SK-N-MC (cell line): ENCODE results near the gene ISG20L2.

ENCODE experiments used
- DNase-seq: peaks from one replicate; pipeline ENCODE4 v3.0.0-alpha.2; 2011; ENCODE audit warnings: low read depth, low spot score
- H3K27ac ChIP-seq: fragments of 200-600 bp; sonication (generic); 2 replicates; pipeline ENCODE4 v1.5.1; 2016; ENCODE audit warnings: mixed run types
- H3K36me3 ChIP-seq: fragments of 200-600 bp; sonication (generic); 2 replicates; pipeline ENCODE4 v1.6.1; 2017; ENCODE audit warnings: antibody characterized with exemption, low read length, mixed read lengths; ENCODE audit not compliant: insufficient read depth
- H3K4me3 ChIP-seq: fragments of 200-600 bp; sonication (generic); 2 replicates; pipeline ENCODE4 v1.5.1; 2016
- H3K9ac ChIP-seq: fragments of 200-600 bp; sonication (generic); 2 replicates; pipeline ENCODE4 v1.8.0; 2017; ENCODE audit warnings: mixed run types, mixed read lengths; ENCODE audit not compliant: insufficient read length
- H3K9me3 ChIP-seq: fragments of 200-600 bp; sonication (generic); 2 replicates; pipeline ENCODE4 v1.6.1; 2017; ENCODE audit warnings: low read depth, mild to moderate bottlenecking, antibody characterized with exemption, low read length, moderate library complexity, mixed read lengths
- EZH2 ChIP-seq: fragments of 200-600 bp; sonication (generic); IDR thresholded peaks from one replicate; pipeline ENCODE4 v1.6.1; 2017; ENCODE audit warnings: antibody characterized with exemption
- FOXP2 ChIP-seq: optimal IDR thresholded peaks from 2 replicates; pipeline ENCODE3; 2011; ENCODE audit warnings: mild to moderate bottlenecking, moderate library complexity; ENCODE audit not compliant: insufficient read depth; ENCODE audit errors: extremely low read length, control extremely low read depth
- POLR2AphosphoS5 ChIP-seq: IDR thresholded peaks from 2 replicates; pipeline ENCODE4 v1.6.1; 2012; ENCODE audit warnings: mild to moderate bottlenecking, low read depth, low read length, borderline replicate concordance

ISG20L2 gene

DNA sequence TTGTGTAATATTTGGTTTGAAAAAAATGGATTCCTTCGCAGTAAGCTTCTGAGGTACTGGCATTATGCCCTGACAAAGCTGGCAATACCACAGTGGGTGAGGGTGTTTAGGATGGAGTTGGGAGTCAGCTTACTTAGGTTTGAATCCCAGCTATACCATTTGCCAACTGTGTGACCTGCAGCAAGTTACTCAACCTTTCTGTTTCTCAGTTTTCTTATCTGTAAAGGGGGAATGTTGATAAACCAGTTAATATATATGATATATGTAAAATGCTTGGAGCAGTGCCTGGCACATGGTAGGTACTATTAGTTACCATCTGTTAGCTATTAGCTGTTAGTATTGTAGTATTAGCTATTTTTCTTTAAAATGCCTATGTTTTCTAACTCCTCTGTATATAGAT, 27.8 kb upstream of the ISG20L2 start:
- no peak for TF ChIP-seq EZH2
- no peak for TF ChIP-seq POLR2AphosphoS5
- no peak for TF ChIP-seq FOXP2
- DNase-seq, result no peak
- Histone ChIP-seq H3K9me3 (no peaks in the 10 kb centered on the region), H3K9ac (no peak overlapping the region), H3K36me3 (no peaks in the 10 kb centered on the region), H3K27ac (no peak overlapping the region), H3K4me3 (no peak overlapping the region)

GRCh38 chr1:156755527-156755950, 27.0 kb upstream of the ISG20L2 start:
- Histone ChIP-seq H3K27ac (no peak overlapping the region), H3K4me3 (no peak overlapping the region), H3K9me3 (no peaks in the 10 kb centered on the region), H3K9ac (no peak overlapping the region), H3K36me3 (peaks cover 1% of the 10 kb centered on the region; the same call in 1 of the 2 replicates)
- DNase-seq, result no peak
- TF ChIP-seq EZH2 (no peak), FOXP2 (no peak), POLR2AphosphoS5 (no peak)

- Histone ChIP-seq H3K36me3 (peaks cover 2% of the 10 kb centered on the region; the same call in 1 of the 2 replicates), H3K4me3 (no peak overlapping the region), H3K9me3 (no peaks in the 10 kb centered on the region), H3K27ac (no peak overlapping the region), H3K9ac (no peak overlapping the region)
- TF ChIP-seq POLR2AphosphoS5, result no peak
- DNase-seq, result no peak
Measured at GRCh38 chr1:156754219-156754618, 25.7 kb upstream of the ISG20L2 start.

GRCh38 chr1:156752843-156753482, 24.4 kb upstream of the ISG20L2 start:
- peak overlapping the region; percentile 99 for H3K9ac ChIP-seq
- TF ChIP-seq FOXP2, result no peak
- TF ChIP-seq POLR2AphosphoS5, result no peak
- TF ChIP-seq EZH2, result no peak
- H3K9me3 ChIP-seq, result no peaks in the 10 kb centered on the region
- peaks cover 2% of the 10 kb centered on the region; the same call in 1 of the 2 replicates for H3K36me3 ChIP-seq
- no peak for DNase-seq
- H3K4me3 ChIP-seq, result peak overlapping the region; percentile 99
- peak overlapping the region; percentile 49; the same call in 1 of the 2 replicates for H3K27ac ChIP-seq

DNA sequence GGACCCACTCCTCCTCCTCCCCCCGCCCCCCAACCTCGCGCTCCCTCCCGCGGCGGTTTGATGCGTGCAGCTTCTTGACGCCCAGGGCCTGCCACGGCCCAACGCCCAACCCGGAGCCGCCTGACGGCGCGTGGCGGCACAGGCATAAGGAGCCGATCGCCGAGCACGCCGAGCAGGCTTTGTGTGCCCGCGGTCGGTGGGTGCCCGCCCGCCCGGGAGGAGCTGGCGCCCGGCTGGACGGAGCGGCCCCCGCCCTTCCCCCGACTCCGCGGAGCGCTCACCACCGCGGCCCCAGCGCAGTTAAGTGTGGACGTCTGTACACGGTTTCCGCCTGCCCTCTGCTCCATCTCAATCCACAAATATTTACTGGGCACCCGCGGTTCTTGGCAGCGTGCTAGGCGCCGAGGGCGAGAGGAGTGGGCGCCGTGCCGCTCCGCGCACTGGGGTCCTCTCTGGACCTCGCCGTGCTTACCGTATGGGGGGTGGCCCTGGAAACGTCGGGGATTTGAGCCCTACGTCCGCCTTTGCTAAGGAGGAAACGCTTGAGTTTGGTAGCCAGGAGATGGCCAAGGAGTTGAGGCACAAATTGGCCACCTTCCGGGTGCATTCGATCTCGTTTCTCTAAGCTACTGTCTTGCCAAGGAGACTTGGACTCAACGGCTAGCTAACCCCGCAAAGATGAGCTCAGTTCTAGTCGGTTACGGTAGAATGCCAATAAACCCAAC, 23.4 kb upstream of the ISG20L2 start:
- Histone ChIP-seq H3K9ac (peak overlapping the region; percentile 99), H3K4me3 (peak overlapping the region; percentile 99), H3K9me3 (no peaks in the 10 kb centered on the region), H3K36me3 (peaks cover 2% of the 10 kb centered on the region; the same call in 1 of the 2 replicates), H3K27ac (peak overlapping the region; percentile 94)
- peak; percentile 77 for DNase-seq
- TF ChIP-seq EZH2, result no peak
- peak; percentile 40; the same call in 1 of the 2 replicates for TF ChIP-seq POLR2AphosphoS5

GRCh38 chr1:156751451-156751756, 22.8 kb upstream of the ISG20L2 start, which contains the start of gene HDGF:
TSS of gene HDGF (minus strand) at chr1:156751675. CDS start at chr1:156751429, 246 bp downstream.
- TF ChIP-seq FOXP2 (no peak), POLR2AphosphoS5 (no peak), EZH2 (no peak)
- H3K4me3 ChIP-seq, result peak within 1 kb of the TSS; percentile 99
- H3K27ac ChIP-seq, result peak within 1 kb of the TSS; percentile 94
- H3K9me3 ChIP-seq, result no peaks in the 10 kb centered on the region
- no peak for DNase-seq
- peak within 1 kb of the TSS; percentile 99 for H3K9ac ChIP-seq
- H3K36me3 ChIP-seq, result peaks cover 2% of the 10 kb centered on the region; the same call in 1 of the 2 replicates

DNA sequence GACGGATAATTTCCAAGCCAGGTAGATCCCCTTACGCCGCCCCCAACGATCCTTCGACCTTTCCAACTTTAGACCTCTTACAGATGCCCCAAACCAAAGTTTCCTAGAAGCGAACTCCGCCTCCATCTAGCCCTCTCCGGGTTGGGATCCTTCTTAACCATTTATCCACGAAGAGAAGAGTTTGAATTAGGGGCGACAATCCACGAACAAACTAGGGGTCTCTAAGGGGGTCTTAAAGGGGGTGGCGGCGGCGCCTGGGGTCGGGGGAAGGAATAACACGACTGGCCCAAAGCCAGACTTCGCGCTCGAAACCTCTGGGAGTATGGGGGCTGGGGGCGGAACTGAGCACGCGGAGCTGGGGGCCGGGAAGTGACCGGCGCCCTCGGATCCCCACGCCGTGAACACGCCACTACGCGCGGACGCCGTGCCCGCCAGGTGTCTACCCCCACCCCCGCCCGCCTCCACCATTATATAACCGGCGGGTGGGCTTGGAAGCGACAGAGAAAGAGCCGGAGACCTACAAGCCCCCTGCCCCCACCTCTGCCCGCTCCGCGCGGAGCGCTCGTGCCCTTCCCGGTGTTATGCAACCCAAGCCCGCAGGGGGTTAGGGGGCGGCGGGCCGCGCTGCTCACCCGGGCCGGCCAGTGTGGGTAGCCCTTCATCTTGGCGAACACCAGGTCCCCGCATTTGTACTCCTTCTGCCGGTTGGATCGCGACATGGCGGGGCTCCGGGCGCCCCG, 22.3 kb upstream of the ISG20L2 start:
- Histone ChIP-seq H3K9ac (peak overlapping the region; percentile 95), H3K36me3 (peaks cover 8% of the 10 kb centered on the region), H3K27ac (peak overlapping the region; percentile 90), H3K4me3 (peak overlapping the region; percentile 99), H3K9me3 (no peaks in the 10 kb centered on the region)
- TF ChIP-seq POLR2AphosphoS5 (no peak), EZH2 (no peak), FOXP2 (no peak)
- no peak for DNase-seq

- TF ChIP-seq FOXP2 (no peak), POLR2AphosphoS5 (no peak), EZH2 (no peak)
- DNase-seq, result no peak
- peak overlapping the region; percentile 95 for H3K9ac ChIP-seq
- H3K27ac ChIP-seq, result peak overlapping the region; percentile 90
- peaks cover 14% of the 10 kb centered on the region for H3K36me3 ChIP-seq
- peak overlapping the region; percentile 99 for H3K4me3 ChIP-seq
- H3K9me3 ChIP-seq, result no peaks in the 10 kb centered on the region
Measured at GRCh38 chr1:156750191-156750672, 21.7 kb upstream of the ISG20L2 start.
